NCI-H1436 (cell line): Measurements from ENCODE around the gene THBS2.
"Not testable (repeated sequence)": the region's sequence is repeated elsewhere in the genome, so short reads cannot be mapped to it uniquely, and the experiment has no call there.

Experiments
- DNase-seq: peaks from one replicate; lab custom pipeline; 2025; lab: John Stamatoyannopoulos, UW

THBS2 gene

GRCh38 chr6:169230946-169231789 is 22.5 kb downstream of the THBS2 start:
- no peak for DNase-seq

GRCh38 chr6:169230322-169230665 is 23.4 kb downstream of the THBS2 start:
- no peak for DNase-seq

GRCh38 chr6:169229615-169230321 is 23.9 kb downstream of the THBS2 start:
- DNase-seq: no peak

- DNase-seq: no peak
Observed at GRCh38 chr6:169227116-169227515, 26.5 kb downstream of the THBS2 start.

- DNase-seq: no peak
Observed at GRCh38 chr6:169225887-169226286, 27.8 kb downstream of the THBS2 start.

- no peak for DNase-seq
Observed at GRCh38 chr6:169225131-169225576, 28.5 kb downstream of the THBS2 start.

GRCh38 chr6:169224716-169225115 is 28.9 kb downstream of the THBS2 start:
- no peak for DNase-seq

GRCh38 chr6:169224185-169224695 is 29.4 kb downstream of the THBS2 start:
- DNase-seq: no peak

GRCh38 chr6:169223006-169223405 is 30.6 kb downstream of the THBS2 start:
- no peak for DNase-seq

GRCh38 chr6:169222126-169222525 is 31.5 kb downstream of the THBS2 start:
- DNase-seq: no peak

- no peak for DNase-seq
Observed at GRCh38 chr6:169221264-169221663, 32.4 kb downstream of the THBS2 start.

GRCh38 chr6:169220068-169220964 is 33.3 kb downstream of the THBS2 start:
- no peak for DNase-seq

GRCh38 chr6:169217972-169218371 is 35.7 kb downstream of the THBS2 start:
- no peak for DNase-seq

- no peak for DNase-seq
Observed at GRCh38 chr6:169216830-169217229, 36.8 kb downstream of the THBS2 start.

GRCh38 chr6:169215201-169215681 is 38.4 kb downstream of the THBS2 start:
- no peak for DNase-seq

- not testable (repeated sequence) for DNase-seq
Observed at GRCh38 chr6:169214789-169215188, 38.9 kb downstream of the THBS2 start.

- DNase-seq: no peak
Observed at GRCh38 chr6:169213814-169214520, 39.7 kb downstream of the THBS2 start.

GRCh38 chr6:169212897-169213813 is 40.5 kb downstream of the THBS2 start:
- DNase-seq: peak; percentile 52

GRCh38 chr6:169212436-169212835 is 41.2 kb downstream of the THBS2 start:
- DNase-seq: no peak

GRCh38 chr6:169211881-169212280 is 41.8 kb downstream of the THBS2 start:
- no peak for DNase-seq
